ENCODE data around the gene PTPRT.

PTPRT gene

GRCh38 chr20:43096126-43096930 is 93.4 kb downstream of the PTPRT start:
- no peak for DNase-seq (ENCODE audit: low read depth)
- H3K4me3 ChIP-seq (ENCODE audit: low read depth, low read length): no peak overlapping the region
- no peak for TF ChIP-seq CTCF (IDR thresholded peaks at IDR 0.05; ENCODE audit: insufficient read depth, low read depth, low read length, missing control alignments)

- no peak for TF ChIP-seq CTCF (IDR thresholded peaks at IDR 0.05; ENCODE audit: insufficient read depth, low read depth, low read length, missing control alignments)
- DNase-seq (ENCODE audit: low read depth): no peak
- no peak overlapping the region for H3K4me3 ChIP-seq (ENCODE audit: low read depth, low read length)
Measured at GRCh38 chr20:43095034-43095433, 94.7 kb downstream of the PTPRT start.

- TF ChIP-seq CTCF (IDR thresholded peaks at IDR 0.05; ENCODE audit: insufficient read depth, low read depth, low read length, missing control alignments): no peak
- no peak overlapping the region for H3K4me3 ChIP-seq (ENCODE audit: low read depth, low read length)
- DNase-seq (ENCODE audit: low read depth): no peak
Measured at GRCh38 chr20:43092386-43093088, 97.2 kb downstream of the PTPRT start.

- no peak for DNase-seq (ENCODE audit: low read depth)
- no peak for TF ChIP-seq CTCF (IDR thresholded peaks at IDR 0.05; ENCODE audit: insufficient read depth, low read depth, low read length, missing control alignments)
- H3K4me3 ChIP-seq (ENCODE audit: low read depth, low read length): no peak overlapping the region
Measured at GRCh38 chr20:43068482-43068881, 121.2 kb downstream of the PTPRT start.

- no peak overlapping the region for H3K4me3 ChIP-seq (ENCODE audit: low read depth, low read length)
- no peak for TF ChIP-seq CTCF (IDR thresholded peaks at IDR 0.05; ENCODE audit: insufficient read depth, low read depth, low read length, missing control alignments)
- no peak for DNase-seq (ENCODE audit: low read depth)
Measured at GRCh38 chr20:43066125-43066524, 123.6 kb downstream of the PTPRT start.

- no peak for TF ChIP-seq CTCF (IDR thresholded peaks at IDR 0.05; ENCODE audit: insufficient read depth, low read depth, low read length, missing control alignments)
- DNase-seq (ENCODE audit: low read depth): no peak
- no peak overlapping the region for H3K4me3 ChIP-seq (ENCODE audit: low read depth, low read length)
Measured at GRCh38 chr20:43065299-43065698, 124.4 kb downstream of the PTPRT start.
